IMR-90 (cell line): Measurements from ENCODE around the gene TRMT2B. TPM values are rescaled to one million over a fixed set of nuclear protein-coding genes. Genes with fewer than 3 reads are reported as not detected.

ENCODE experiments used
- ATAC-seq: fragments of 200-7000 bp; cut with Tn5 transposase; 2 replicates; pipeline ENCODE4 v1.9.1; 2020; ENCODE audit warnings: low read depth, mild to moderate bottlenecking, moderate library complexity
- BruUV-seq: library from RNA; stranded (reverse); fragments of 400-500 nt; replicated peaks from 2 replicates; lab custom pipeline; 2021; lab: Mats Ljungman, UMichigan
- CTCF ChIA-PET: fragments of 300-600 bp; formaldehyde crosslinking; extraction: SDS; loops from one replicate; lab custom pipeline; 2021; ENCODE audit warnings: antibody characterized with exemption; lab: Yijun Ruan, JAX
- POLR2A ChIA-PET: fragments of 300-600 bp; sonication (Branson Sonifier 250); formaldehyde crosslinking; loops from one replicate; lab custom pipeline; 2022; ENCODE audit warnings: antibody characterized with exemption; ENCODE audit not compliant: unreplicated experiment; lab: Charles Lee
- DNase-seq: peaks from one replicate; pipeline ENCODE4 v3.0.0; 2013
- H2AFZ ChIP-seq: replicated peaks from 2 replicates; pipeline ENCODE3; 2013; ENCODE audit warnings: low read length, mild to moderate bottlenecking; ENCODE audit not compliant: poor library complexity
- H2AK5ac ChIP-seq: 2 replicates; pipeline ENCODE4 v1.6.1; 2013; ENCODE audit warnings: low read depth, low read length, inconsistent platforms
- H2AK9ac ChIP-seq: replicated peaks from 2 replicates; pipeline ENCODE3; 2013; ENCODE audit warnings: mild to moderate bottlenecking, low read depth, low read length, moderate library complexity; ENCODE audit not compliant: poor library complexity
- H2BK120ac ChIP-seq: 2 replicates; pipeline ENCODE4 v1.6.1; 2013; ENCODE audit warnings: low read depth, low read length, inconsistent platforms
- H2BK15ac ChIP-seq: 3 replicates; pipeline ENCODE4 v1.6.1; 2013; ENCODE audit warnings: low read depth, low read length, inconsistent platforms
- H2BK20ac ChIP-seq: 2 replicates; pipeline ENCODE4 v1.6.1; 2013; ENCODE audit warnings: low read depth, mild to moderate bottlenecking, inconsistent platforms, low read length, moderate library complexity
- H2BK5ac ChIP-seq: 2 replicates; pipeline ENCODE4 v1.6.1; 2013; ENCODE audit warnings: mild to moderate bottlenecking, low read depth, low read length, inconsistent platforms; ENCODE audit not compliant: poor library complexity, severe bottlenecking
- H3K14ac ChIP-seq: replicated peaks from 2 replicates; pipeline ENCODE4 v1.6.1; 2013; ENCODE audit warnings: low read depth, low read length, inconsistent platforms
- H3K18ac ChIP-seq: 2 replicates; pipeline ENCODE4 v1.6.1; 2013; ENCODE audit warnings: low read depth, low read length, control low read depth
- H3K23ac ChIP-seq: 2 replicates; pipeline ENCODE4 v1.6.1; 2013; ENCODE audit warnings: low read depth, low read length, inconsistent platforms
- H3K27ac ChIP-seq: 2 replicates; pipeline ENCODE4 v1.5.1; 2013; ENCODE audit warnings: mild to moderate bottlenecking, control low read depth, low read length; ENCODE audit not compliant: insufficient read depth
- H3K27me3 ChIP-seq: 2 replicates; pipeline ENCODE4 v1.6.1; 2013; ENCODE audit warnings: low read length; ENCODE audit not compliant: control insufficient read depth, insufficient read depth
- H3K36me3 ChIP-seq: 2 replicates; pipeline ENCODE4 v1.6.1; 2013; ENCODE audit warnings: low read length, mixed read lengths; ENCODE audit not compliant: control insufficient read depth, insufficient read depth
- H3K4ac ChIP-seq: 2 replicates; pipeline ENCODE4 v1.6.1; 2013; ENCODE audit warnings: low read depth, low read length, inconsistent platforms
- H3K4me1 ChIP-seq: 2 replicates; pipeline ENCODE4 v1.6.1; 2013; ENCODE audit warnings: low read length, mixed read lengths; ENCODE audit not compliant: control insufficient read depth, insufficient read depth
- H3K4me2 ChIP-seq: 2 replicates; pipeline ENCODE4 v1.6.1; 2013; ENCODE audit warnings: low read depth, mild to moderate bottlenecking, control low read depth, low read length, moderate library complexity
- H3K4me3 ChIP-seq: 2 replicates; pipeline ENCODE4 v1.5.1; 2013; ENCODE audit warnings: low read depth, mild to moderate bottlenecking, control low read depth, low read length, moderate library complexity; ENCODE audit not compliant: insufficient read depth
- H3K56ac ChIP-seq: 2 replicates; pipeline ENCODE4 v1.6.1; 2013; ENCODE audit warnings: low read length, inconsistent platforms; ENCODE audit not compliant: insufficient read depth; ENCODE audit errors: extremely low read depth
- H3K79me1 ChIP-seq, 2 experiments: 2 replicates each; pipeline ENCODE4 v1.6.1; 2013; ENCODE audit warnings: low read length in 2 of 2, inconsistent platforms in 1 of 2, low read depth in 1 of 2
- H3K9ac ChIP-seq: 2 replicates; pipeline ENCODE4 v1.6.1; 2013; ENCODE audit warnings: low read depth, low read length, control low read depth
- H3K9me1 ChIP-seq: 2 replicates; pipeline ENCODE4 v1.6.1; 2013; ENCODE audit warnings: low read length, inconsistent platforms; ENCODE audit not compliant: insufficient read depth
- H3K9me3 ChIP-seq: 2 replicates; pipeline ENCODE4 v1.6.1; 2013; ENCODE audit warnings: low read length; ENCODE audit not compliant: control insufficient read depth, insufficient read depth
- H4K20me1 ChIP-seq: 2 replicates; pipeline ENCODE4 v1.6.1; 2013; ENCODE audit warnings: low read length, inconsistent platforms; ENCODE audit not compliant: insufficient read depth
- H4K5ac ChIP-seq: 2 replicates; pipeline ENCODE4 v1.6.1; 2013; ENCODE audit warnings: mild to moderate bottlenecking, low read depth, low read length, control low read depth
- H4K8ac ChIP-seq, 2 experiments: 2 replicates each; pipeline ENCODE4 v1.6.1; 2013; ENCODE audit warnings: low read depth in 2 of 2, low read length in 2 of 2, control low read depth in 1 of 2, inconsistent platforms in 1 of 2
- H4K91ac ChIP-seq: 2 replicates; pipeline ENCODE4 v1.6.1; 2013; ENCODE audit warnings: low read depth, low read length, inconsistent platforms; ENCODE audit not compliant: insufficient read depth
- BHLHE40 ChIP-seq: fragments of 150-350 bp; IDR thresholded peaks from 2 replicates; pipeline ENCODE4 v1.6.1; 2016; ENCODE audit warnings: mild to moderate bottlenecking, low read depth, low read length
- CEBPB ChIP-seq: IDR thresholded peaks from 2 replicates; pipeline ENCODE4 v1.6.1; 2012; ENCODE audit warnings: low read depth, low read length, improper control_type of control experiment
- CHD1 ChIP-seq: IDR thresholded peaks from 2 replicates; pipeline ENCODE4 v1.6.1; 2012; ENCODE audit warnings: low read depth, low read length, improper control_type of control experiment
- ELK1 ChIP-seq: fragments of 150-350 bp; IDR thresholded peaks from 2 replicates; pipeline ENCODE4 v1.6.1; 2016; ENCODE audit warnings: low read depth, mild to moderate bottlenecking, low read length, moderate library complexity, borderline replicate concordance
- FOS ChIP-seq: fragments of 150-350 bp; IDR thresholded peaks from 2 replicates; pipeline ENCODE4 v1.6.1; 2016; ENCODE audit warnings: low read depth, low read length
- MAZ ChIP-seq: IDR thresholded peaks from 2 replicates; pipeline ENCODE4 v1.6.1; 2012; ENCODE audit warnings: low read depth, mild to moderate bottlenecking, low read length, improper control_type of control experiment, moderate library complexity, borderline replicate concordance
- MXI1 ChIP-seq: IDR thresholded peaks from 2 replicates; pipeline ENCODE4 v1.6.1; 2012; ENCODE audit warnings: low read depth, mild to moderate bottlenecking, low read length, moderate library complexity, borderline replicate concordance
- NFE2L2 ChIP-seq: fragments of 150-350 bp; IDR thresholded peaks from 2 replicates; pipeline ENCODE4 v1.6.1; 2016; ENCODE audit warnings: low read depth, mild to moderate bottlenecking, low read length
- POLR2A ChIP-seq: IDR thresholded peaks from 2 replicates; pipeline ENCODE4 v1.6.1; 2012; ENCODE audit warnings: mild to moderate bottlenecking, low read depth, low read length
- RAD21 ChIP-seq: IDR thresholded peaks from 2 replicates; pipeline ENCODE4 v1.6.1; 2012; ENCODE audit warnings: low read length, improper control_type of control experiment
- RCOR1 ChIP-seq: IDR thresholded peaks from 2 replicates; pipeline ENCODE4 v1.6.1; 2012; ENCODE audit warnings: mild to moderate bottlenecking, low read length, improper control_type of control experiment; ENCODE audit not compliant: insufficient replicate concordance
- RFX5 ChIP-seq: IDR thresholded peaks from 2 replicates; pipeline ENCODE4 v1.8.0; 2012; ENCODE audit warnings: low read depth, mild to moderate bottlenecking, low read length, moderate library complexity
- SMC3 ChIP-seq: fragments of 150-350 bp; IDR thresholded peaks from 2 replicates; pipeline ENCODE4 v1.6.1; 2016; ENCODE audit warnings: low read depth, mild to moderate bottlenecking, antibody characterized with exemption, low read length, moderate library complexity
- USF2 ChIP-seq: fragments of 150-350 bp; IDR thresholded peaks from 2 replicates; pipeline ENCODE4 v1.6.1; 2017; ENCODE audit warnings: mild to moderate bottlenecking, antibody characterized with exemption, low read length, low read depth
- WGBS, 2 experiments: methylation state at CpG; one replicate each; pipeline versions ENCODE4 v1.1.5 to v1.1.7; 2013; ENCODE audit warnings: missing lambda C conversion rate in 2 of 2; ENCODE audit not compliant: insufficient read length in 1 of 2; ENCODE audit errors: extremely low coverage in 2 of 2; 5-methylcytosine and 5-hydroxymethylcytosine counted together
- dilution Hi-C: fragments of 300-500 bp; cut with HindIII; formaldehyde crosslinking; loops from one replicate; pipeline ENCODE4 v1.14.3; 2018; ENCODE audit warnings: low sequenced_read_pairs; ENCODE audit not compliant: unreplicated experiment
- in situ Hi-C: fragments of 300-500 bp; cut with MboI; formaldehyde crosslinking; loops from 3 replicates; pipeline ENCODE4 v1.14.3; 2019; ENCODE audit warnings: low sequenced_read_pairs, inconsistent platforms, mixed read lengths
- intact Hi-C: fragments of 100-400 bp; cut with micrococcal nuclease; formaldehyde crosslinking; loops from 2 replicates; pipeline ENCODE4 v1.10.0; 2022
- polyA plus RNA-seq, 3 experiments: library from polyadenylated mRNA; depleted of rRNA; stranded (reverse); fragments of >200 nt; gene quantifications; 2 replicates each; pipeline ENCODE4 v1.2.3, GENCODE V29; 2012; ENCODE audit warnings: low replicate concordance in 1 of 3
- total RNA-seq: library from RNA; depleted of rRNA; stranded (reverse); fragments of >200 nt; gene quantifications from 2 replicates; pipeline ENCODE4 v1.2.3, GENCODE V29; 2012

Gene TRMT2B
- total and polyA plus RNA-seq, 2 of the 4 experiments (the other 2 are of a cell fraction) = 7.7 to 13.4 TPM

- H3K18ac ChIP-seq = no peak overlapping the region
- ATAC-seq = no peak
- no peaks in the 10 kb centered on the region; a peak in 1 of 4 replicates for H3K79me1 ChIP-seq
- H3K9ac ChIP-seq = no peak overlapping the region; the same call in 1 of the 2 replicates
- H3K4me1 ChIP-seq = no peaks in the 10 kb centered on the region
- no peak overlapping the region for H2BK5ac ChIP-seq
- no CpG with 5 or more reads among the region's 3 CpGs for WGBS, 2 experiments
- H3K9me3 ChIP-seq = no peaks in the 10 kb centered on the region
- dilution Hi-C loops (no loop called here), in situ Hi-C loops (no loop called here), intact Hi-C loops (no loop called here)
- no peak overlapping the region for H3K27ac ChIP-seq
- H3K23ac ChIP-seq = no peak overlapping the region
- H4K5ac ChIP-seq = no peak overlapping the region
- H2AK5ac ChIP-seq = no peak overlapping the region
- POLR2A ChIA-PET = no interaction called here
- H3K9me1 ChIP-seq = 0 out of 2 replicates have a peak, but pooled peaks cover 2% of the 10 kb centered on the region
- no peaks in the 10 kb centered on the region; the same call in 1 of the 2 replicates for H4K20me1 ChIP-seq
- no peak overlapping the region for H3K14ac ChIP-seq
- H3K56ac ChIP-seq = no peak overlapping the region
- H2AFZ ChIP-seq = peak overlapping the region; percentile 37
- H4K8ac ChIP-seq = no peak overlapping the region
- no peak overlapping the region for H4K91ac ChIP-seq
- DNase-seq = no peak
- no peak overlapping the region for H2BK20ac ChIP-seq
- 0 out of 2 replicates have a peak overlapping the region, but pooled peaks have one; percentile 2 for H2BK120ac ChIP-seq
- H3K36me3 ChIP-seq = no peaks in the 10 kb centered on the region
- H3K27me3 ChIP-seq = no peaks in the 10 kb centered on the region
- H3K4me2 ChIP-seq = peak overlapping the region; percentile 83; the same call in 1 of the 2 replicates
- H3K4me3 ChIP-seq = peak overlapping the region; percentile 72; the same call in 1 of the 2 replicates
- no TSS peak for BruUV-seq
- CTCF ChIA-PET = interaction anchor here (0.6 kb wide), 1 partner anchor 266 kb away, joined by 6 read pairs; no protein-coding TSS in a partner anchor
- H2AK9ac ChIP-seq = no peak overlapping the region
- H2BK15ac ChIP-seq = no peak overlapping the region
- H3K4ac ChIP-seq = no peak overlapping the region
- TF ChIP-seq RAD21 (no peak), FOS (no peak), USF2 (no peak), POLR2A (no peak), RCOR1 (no peak), MAZ (no peak), SMC3 (no peak), MXI1 (no peak), BHLHE40 (no peak), CEBPB (no peak), CHD1 (no peak), ELK1 (no peak), RFX5 (no peak), NFE2L2 (no peak)
Measured at GRCh38 chrX:101080326-101081124, 28.6 kb upstream of the TRMT2B start.
